Suppressor macrophage treated with lipopolysaccharide for 1 hour (primary cell): ENCODE data around the gene CTRB1.

Source experiments
- DNase-seq, 3 donors: peaks; one replicate each; pipeline ENCODE4 v3.0.0-alpha.2; 2020 to 2022

CTRB1 gene

DNA sequence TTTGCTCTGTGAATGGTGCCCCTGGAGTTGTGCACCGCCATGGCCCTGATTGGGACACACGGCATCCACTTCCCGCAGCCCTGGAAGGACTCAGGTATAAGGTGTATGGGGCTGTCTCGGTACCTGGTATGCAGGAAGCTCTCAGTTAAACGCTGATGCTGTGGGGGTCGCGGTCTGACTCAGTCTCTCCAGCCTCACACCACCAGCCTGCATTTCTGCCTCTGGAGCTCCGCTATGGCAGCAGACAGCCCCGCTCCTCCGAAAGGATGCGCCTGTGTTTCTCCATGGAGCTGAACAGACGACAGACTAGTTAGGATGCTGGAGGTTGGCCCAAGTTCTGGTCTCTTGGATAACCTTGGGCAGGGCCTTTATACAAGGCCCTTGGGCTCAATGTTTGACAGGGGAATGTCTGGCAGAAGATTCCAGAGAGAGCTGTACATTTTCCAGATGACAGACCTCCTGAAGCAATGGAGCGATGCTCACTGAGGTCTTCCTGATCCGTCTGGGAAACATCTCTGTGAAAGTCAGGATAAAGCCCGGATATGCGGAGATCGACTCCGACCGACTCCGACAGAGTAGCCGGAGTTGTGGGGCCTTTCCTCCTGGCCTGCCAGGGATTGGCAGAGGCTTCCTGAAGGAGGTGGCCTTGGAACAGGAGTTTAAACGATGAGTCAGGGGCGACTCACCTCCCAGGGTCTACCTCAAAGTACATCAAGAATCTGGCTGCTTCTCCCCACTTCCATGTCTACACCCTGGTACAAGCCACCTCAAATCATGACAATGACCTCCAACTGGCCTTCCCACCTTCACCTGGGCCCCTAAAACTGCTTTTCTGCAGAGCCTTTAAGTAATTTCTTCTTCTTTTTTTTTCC is 54.5 kb downstream of the CTRB1 start:
- DNase-seq = no peak
